OCI-LY1 (cell line): ENCODE measurements around the gene GJA5.

Source experiments
- CTCF ChIP-seq: fragments of 200-600 bp; sonication (generic), shearing (Covaris generic); IDR thresholded peaks from 2 replicates; pipeline ENCODE4 v1.5.1; 2017; ENCODE audit warnings: mild to moderate bottlenecking, antibody characterized with exemption, low read length, moderate library complexity, mixed read lengths
- EZH2 ChIP-seq: fragments of 200-600 bp; sonication (generic), shearing (Covaris generic); IDR thresholded peaks from 2 replicates; pipeline ENCODE4 v1.8.0; 2017; ENCODE audit warnings: borderline replicate concordance, mixed run types, mild to moderate bottlenecking, antibody characterized with exemption, low read length, moderate library complexity, mixed read lengths

- no peak for TF ChIP-seq CTCF
- no peak for TF ChIP-seq EZH2
These were observed 38.7 kb downstream of the GJA5 start for GRCh38 chr1:147721716-147722115.
